Hair follicle dermal papilla cell (primary cell): Measurements from ENCODE around the gene COL23A1. TPM values are rescaled to one million over a fixed set of nuclear protein-coding genes. Genes with fewer than 3 reads are reported as not detected.

ENCODE experiments used
- small RNA-seq: library from RNA; depleted of rRNA; stranded (forward); fragments of <200 nt; gene quantifications from one replicate; pipeline ENCODE3, GENCODE V24; 2012
- total RNA-seq: library from RNA; depleted of rRNA; stranded (reverse); fragments of >200 nt; gene quantifications from 2 replicates; pipeline ENCODE4 v1.2.3, GENCODE V29; 2012

The COL23A1 gene
- 14.7 and 26.0 TPM in 2 replicates for total RNA-seq

GRCh38 chr5:178590141-178590923, at the start of gene COL23A1:
TSS of gene COL23A1 (minus strand) at chr5:178590393.

GRCh38 chr5:178626484-178627258, 36.5 kb upstream of the COL23A1 start, which contains the start of gene CLK4:
TSS of gene CLK4 (minus strand) at chr5:178627050. CDS start at chr5:178623416, 3,634 bp downstream.

GRCh38 chr5:178232124-178232919, 357.9 kb downstream of the COL23A1 start, which contains the start of gene PHYKPL:
TSS of gene PHYKPL (minus strand) at chr5:178232802. CDS start at chr5:178232550, 252 bp downstream.

GRCh38 chr5:178204182-178204934, 385.8 kb downstream of the COL23A1 start, which contains the start of gene HNRNPAB:
TSS of gene HNRNPAB (plus strand) at chr5:178204533. CDS start at chr5:178204838, 305 bp downstream.

Small RNA genes lying within 50 kb of the gene (small RNA-seq; reads per million reads assigned to genes)
- gene RN7SKP70 (not detected), gene RN7SL646P (not detected)

Other genes starting within 250 kb of the COL23A1 start
- gene CLK4, start 36.7 kb upstream of the COL23A1 start, total RNA-seq = 22.5 and 28.9 TPM in 2 replicates
- gene ZNF354A, start 140.3 kb upstream of the COL23A1 start, total RNA-seq = 11.5 and 12.9 TPM in 2 replicates